OCI-LY1 (cell line): ENCODE data around the gene SPACA6.
A peak's percentile ranks its signal among the peaks of the same experiment; 100 is the strongest.

Experiments used
- H2AFZ ChIP-seq: fragments of 200-600 bp; sonication (generic), shearing (Covaris generic); 2 replicates; pipeline ENCODE4 v1.6.0; 2014; ENCODE audit warnings: antibody characterized with exemption, mild to moderate bottlenecking, low read length
- H3F3A ChIP-seq: fragments of 200-600 bp; sonication (generic), shearing (Covaris generic); 2 replicates; pipeline ENCODE4 v1.6.0; 2014; ENCODE audit warnings: mild to moderate bottlenecking, antibody characterized with exemption, low read length, moderate library complexity; ENCODE audit not compliant: insufficient read depth
- H3K27ac ChIP-seq: fragments of 200-600 bp; sonication (generic); 2 replicates; pipeline ENCODE4 v1.5.1; 2014; ENCODE audit warnings: low read length, mixed run types, mild to moderate bottlenecking, low read depth; ENCODE audit not compliant: poor library complexity, severe bottlenecking
- H3K27me3 ChIP-seq: fragments of 200-600 bp; sonication (generic); 2 replicates; pipeline ENCODE4 v1.6.0; 2014; ENCODE audit warnings: antibody characterized with exemption, mild to moderate bottlenecking, low read length, moderate library complexity; ENCODE audit not compliant: insufficient read depth
- H3K36me3 ChIP-seq: fragments of 200-600 bp; sonication (generic); 2 replicates; pipeline ENCODE4 v1.6.1; 2014; ENCODE audit warnings: mild to moderate bottlenecking, antibody characterized with exemption, low read length, moderate library complexity, mixed read lengths; ENCODE audit not compliant: insufficient read depth
- H3K4me1 ChIP-seq: fragments of 200-600 bp; sonication (generic); 2 replicates; pipeline ENCODE4 v1.5.1; 2014; ENCODE audit warnings: mild to moderate bottlenecking, low read length, moderate library complexity; ENCODE audit not compliant: insufficient read depth, severe bottlenecking
- H3K4me2 ChIP-seq: fragments of 200-600 bp; sonication (generic), shearing (Covaris generic); 2 replicates; pipeline ENCODE4 v1.6.1; 2014; ENCODE audit warnings: low read length
- H3K4me3 ChIP-seq: fragments of 200-600 bp; sonication (generic); 2 replicates; pipeline ENCODE4 v1.5.1; 2014; ENCODE audit warnings: low read length, low read depth, mild to moderate bottlenecking, mixed read lengths; ENCODE audit not compliant: poor library complexity, severe bottlenecking
- H3K79me2 ChIP-seq: fragments of 200-600 bp; shearing (Covaris generic); 2 replicates; pipeline ENCODE4 v1.6.1; 2016; ENCODE audit warnings: mixed run types, low read length, mixed read lengths; ENCODE audit not compliant: insufficient read depth
- H3K9ac ChIP-seq: fragments of 200-600 bp; sonication (generic), shearing (Covaris generic); 2 replicates; pipeline ENCODE4 v1.6.1; 2014; ENCODE audit warnings: mild to moderate bottlenecking, low read length, mixed read lengths
- H3K9me2 ChIP-seq: fragments of 200-600 bp; sonication (generic), shearing (Covaris generic); 2 replicates; pipeline ENCODE4 v1.6.1; 2014; ENCODE audit warnings: low read depth, mild to moderate bottlenecking, low read length, mixed read lengths
- H3K9me3 ChIP-seq: fragments of 200-600 bp; shearing (Covaris generic); 2 replicates; pipeline ENCODE4 v1.6.1; 2014; ENCODE audit warnings: low read length, mixed read lengths
- H4K20me1 ChIP-seq: fragments of 200-600 bp; sonication (generic), shearing (Covaris generic); 2 replicates; pipeline ENCODE4 v1.6.0; 2016; ENCODE audit warnings: mild to moderate bottlenecking, low read length; ENCODE audit not compliant: insufficient read depth
- EZH2 ChIP-seq: fragments of 200-600 bp; sonication (generic), shearing (Covaris generic); IDR thresholded peaks from 2 replicates; pipeline ENCODE4 v1.8.0; 2017; ENCODE audit warnings: borderline replicate concordance, mixed run types, mild to moderate bottlenecking, antibody characterized with exemption, low read length, moderate library complexity, mixed read lengths
- TF ChIP-seq, protein P1 (sequence below): fragments of 200-600 bp; sonication (generic), shearing (Covaris generic); IDR thresholded peaks from 2 replicates; pipeline ENCODE4 v1.5.1; 2017; ENCODE audit warnings: mild to moderate bottlenecking, antibody characterized with exemption, low read length, moderate library complexity, mixed read lengths

SPACA6 gene

DNA sequence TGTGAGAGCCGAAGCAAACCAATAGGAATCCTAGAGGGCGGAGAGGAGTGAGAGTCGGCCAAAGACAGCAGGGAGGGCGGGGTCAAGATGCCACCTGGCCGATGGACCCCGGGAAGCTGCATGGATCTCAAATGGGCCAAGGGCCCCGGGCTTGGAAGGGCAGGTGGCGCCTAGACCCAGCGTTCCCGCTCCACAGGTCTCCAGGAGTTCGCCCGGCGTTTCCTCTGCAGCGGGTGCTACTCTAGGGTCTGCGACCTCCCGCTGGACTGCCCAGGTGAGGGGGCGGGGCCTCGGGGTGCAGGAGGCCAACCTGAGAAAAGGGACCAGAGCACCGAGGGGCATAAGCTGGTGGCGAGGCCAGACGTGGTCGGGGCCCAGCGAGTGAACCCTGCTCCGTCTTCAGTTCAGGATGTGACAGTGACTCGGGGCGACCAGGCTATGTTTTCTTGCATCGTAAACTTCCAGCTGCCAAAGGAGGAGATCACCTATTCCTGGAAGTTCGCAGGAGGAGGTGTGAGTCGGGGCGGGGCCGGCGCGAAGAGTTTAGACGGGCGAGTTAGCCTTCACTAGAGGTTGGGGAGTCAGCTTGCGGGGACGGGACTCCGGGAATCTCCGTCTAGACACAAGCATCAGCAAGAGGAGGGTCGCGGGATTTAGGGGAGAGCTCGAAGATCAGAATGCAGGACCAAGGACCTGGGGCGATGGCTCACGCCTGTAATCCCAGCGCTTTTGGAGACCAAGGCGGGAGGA lies 9.9 kb downstream of the SPACA6 start:
- Histone ChIP-seq H3K4me2 (no peak overlapping the region), H3K36me3 (peaks cover 13% of the 10 kb centered on the region), H3K9me3 (no peaks in the 10 kb centered on the region), H2AFZ (no peak overlapping the region), H3K9me2 (no peaks in the 10 kb centered on the region), H3K4me1 (peaks cover 9% of the 10 kb centered on the region), H3K4me3 (no peak overlapping the region), H4K20me1 (no peaks in the 10 kb centered on the region), H3K27ac (no peak overlapping the region), H3K27me3 (no peaks in the 10 kb centered on the region), H3F3A (no peaks in the 10 kb centered on the region), H3K9ac (no peak overlapping the region), H3K79me2 (no peaks in the 10 kb centered on the region)
- TF ChIP-seq EZH2 = no peak
- TF ChIP-seq, protein P1, sequence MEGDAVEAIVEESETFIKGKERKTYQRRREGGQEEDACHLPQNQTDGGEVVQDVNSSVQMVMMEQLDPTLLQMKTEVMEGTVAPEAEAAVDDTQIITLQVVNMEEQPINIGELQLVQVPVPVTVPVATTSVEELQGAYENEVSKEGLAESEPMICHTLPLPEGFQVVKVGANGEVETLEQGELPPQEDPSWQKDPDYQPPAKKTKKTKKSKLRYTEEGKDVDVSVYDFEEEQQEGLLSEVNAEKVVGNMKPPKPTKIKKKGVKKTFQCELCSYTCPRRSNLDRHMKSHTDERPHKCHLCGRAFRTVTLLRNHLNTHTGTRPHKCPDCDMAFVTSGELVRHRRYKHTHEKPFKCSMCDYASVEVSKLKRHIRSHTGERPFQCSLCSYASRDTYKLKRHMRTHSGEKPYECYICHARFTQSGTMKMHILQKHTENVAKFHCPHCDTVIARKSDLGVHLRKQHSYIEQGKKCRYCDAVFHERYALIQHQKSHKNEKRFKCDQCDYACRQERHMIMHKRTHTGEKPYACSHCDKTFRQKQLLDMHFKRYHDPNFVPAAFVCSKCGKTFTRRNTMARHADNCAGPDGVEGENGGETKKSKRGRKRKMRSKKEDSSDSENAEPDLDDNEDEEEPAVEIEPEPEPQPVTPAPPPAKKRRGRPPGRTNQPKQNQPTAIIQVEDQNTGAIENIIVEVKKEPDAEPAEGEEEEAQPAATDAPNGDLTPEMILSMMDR = no peak

DNA sequence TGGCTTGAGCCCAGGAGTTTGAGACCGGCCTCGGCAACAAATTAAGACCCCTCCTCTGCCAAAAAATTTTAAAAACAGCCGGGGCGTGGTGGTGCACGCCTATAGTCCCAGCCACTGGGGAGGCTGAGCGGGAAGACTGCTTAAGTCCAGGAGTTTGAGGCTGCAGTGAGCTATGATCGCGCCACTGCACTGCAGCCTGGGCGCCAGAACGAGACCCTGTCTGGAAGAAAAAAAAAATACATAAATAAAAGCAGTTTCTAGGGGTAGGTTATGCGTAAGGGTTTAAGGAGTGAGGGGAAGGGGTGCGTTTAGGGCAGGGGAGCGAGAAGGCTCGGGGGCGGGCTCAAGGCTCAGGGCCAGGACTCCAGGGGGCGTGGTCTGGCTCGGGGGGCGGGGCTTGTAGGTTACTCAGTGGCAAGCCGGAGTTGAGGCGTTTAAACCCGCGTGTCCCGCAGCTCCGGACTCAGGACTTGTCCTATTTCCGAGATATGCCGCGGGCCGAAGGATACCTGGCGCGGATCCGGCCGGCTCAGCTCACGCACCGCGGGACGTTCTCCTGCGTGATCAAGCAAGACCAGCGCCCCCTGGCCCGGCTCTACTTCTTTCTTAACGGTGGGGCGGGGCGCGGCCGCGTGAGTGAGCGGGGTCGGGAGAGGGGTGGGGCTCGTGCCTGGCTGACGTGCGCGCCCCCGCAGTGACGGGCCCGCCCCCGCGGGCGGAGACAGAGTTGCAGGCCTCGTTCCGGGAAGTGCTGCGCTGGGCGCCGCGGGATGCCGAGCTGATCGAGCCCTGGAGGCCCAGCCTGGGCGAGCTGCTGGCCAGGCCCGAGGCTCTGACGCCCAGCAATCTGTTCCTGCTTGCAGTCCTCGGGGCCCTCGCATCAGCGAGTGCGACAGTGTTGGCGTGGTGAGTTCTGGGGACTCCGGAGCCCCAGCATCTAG lies 10.7 kb downstream of the SPACA6 start:
- no peaks in the 10 kb centered on the region for H3K27me3 ChIP-seq
- peak overlapping the region; percentile 86 for H3K4me3 ChIP-seq
- H3F3A ChIP-seq = no peaks in the 10 kb centered on the region

DNA sequence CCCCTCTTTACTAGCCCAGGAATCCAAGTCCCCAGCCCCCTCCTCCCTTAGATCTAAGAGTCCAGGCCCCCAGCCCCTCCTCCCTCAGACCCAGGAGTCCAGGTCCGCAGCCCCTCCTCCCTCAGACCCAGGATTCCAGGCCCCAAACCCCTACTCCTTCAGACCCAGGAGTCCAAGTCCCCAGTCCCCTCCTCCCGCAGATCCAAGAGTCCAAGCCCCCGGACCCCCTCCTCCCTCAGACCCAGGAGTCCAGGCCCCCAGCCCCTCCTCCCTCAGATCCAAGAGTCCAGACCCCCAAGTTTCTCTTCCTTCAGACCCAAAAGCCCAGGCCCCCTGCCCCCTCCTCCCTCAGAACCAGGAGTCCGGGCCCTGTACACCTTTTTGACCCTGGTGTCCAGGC lies 11.5 kb downstream of the SPACA6 start:
- no peaks in the 10 kb centered on the region for H3K9me3 ChIP-seq
- no peaks in the 10 kb centered on the region for H3K79me2 ChIP-seq
- peaks cover 13% of the 10 kb centered on the region for H3K36me3 ChIP-seq
- peak overlapping the region; percentile 71 for H3K4me2 ChIP-seq
- no peaks in the 10 kb centered on the region for H4K20me1 ChIP-seq
- no peaks in the 10 kb centered on the region for H3K9me2 ChIP-seq
- peak overlapping the region; percentile 94 for H3K9ac ChIP-seq
- H2AFZ ChIP-seq = no peak overlapping the region
- H3F3A ChIP-seq = no peaks in the 10 kb centered on the region
- peaks cover 9% of the 10 kb centered on the region for H3K4me1 ChIP-seq
- H3K4me3 ChIP-seq = peak overlapping the region; percentile 86
- H3K27ac ChIP-seq = no peak overlapping the region
- no peaks in the 10 kb centered on the region for H3K27me3 ChIP-seq
- TF ChIP-seq EZH2 = no peak
- TF ChIP-seq, protein P1 = no peak

More for the DNA sequence above, 10.7 kb downstream of the SPACA6 start:
- H3K9me3 ChIP-seq = no peaks in the 10 kb centered on the region
- no peaks in the 10 kb centered on the region for H3K9me2 ChIP-seq
- H2AFZ ChIP-seq = 0 out of 2 replicates have a peak overlapping the region, but pooled peaks have one; percentile 52
- H3K36me3 ChIP-seq = peaks cover 13% of the 10 kb centered on the region
- no peaks in the 10 kb centered on the region for H3K79me2 ChIP-seq
- peaks cover 9% of the 10 kb centered on the region for H3K4me1 ChIP-seq
- H3K27ac ChIP-seq = no peak overlapping the region
- no peaks in the 10 kb centered on the region for H4K20me1 ChIP-seq
- peak overlapping the region; percentile 94 for H3K9ac ChIP-seq
- no peak for TF ChIP-seq EZH2
- TF ChIP-seq, protein P1 = peak; percentile 63
- H3K4me2 ChIP-seq = peak overlapping the region; percentile 71
